ENCODE data around the gene SHCBP1L.

SHCBP1L gene

DNA sequence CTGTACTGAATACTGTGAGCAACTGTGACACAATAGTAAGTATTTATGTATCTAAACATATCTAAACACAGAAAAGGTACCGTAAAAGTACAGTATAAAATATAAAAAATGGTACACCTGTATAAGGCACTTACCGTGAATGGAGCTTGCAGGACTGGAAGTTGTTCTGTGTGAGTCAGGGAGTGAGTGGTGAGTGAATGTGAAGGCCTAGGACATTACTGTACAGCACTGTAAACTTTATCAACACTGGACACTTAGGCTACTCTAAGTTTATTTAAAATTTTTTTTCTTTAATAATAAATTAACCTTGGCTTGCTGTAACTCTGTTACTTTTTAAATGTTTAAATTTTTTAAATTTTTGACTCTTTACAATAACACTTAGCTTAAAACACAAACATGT is 24.5 kb upstream of the SHCBP1L start:
- TF ChIP-seq, protein P1, sequence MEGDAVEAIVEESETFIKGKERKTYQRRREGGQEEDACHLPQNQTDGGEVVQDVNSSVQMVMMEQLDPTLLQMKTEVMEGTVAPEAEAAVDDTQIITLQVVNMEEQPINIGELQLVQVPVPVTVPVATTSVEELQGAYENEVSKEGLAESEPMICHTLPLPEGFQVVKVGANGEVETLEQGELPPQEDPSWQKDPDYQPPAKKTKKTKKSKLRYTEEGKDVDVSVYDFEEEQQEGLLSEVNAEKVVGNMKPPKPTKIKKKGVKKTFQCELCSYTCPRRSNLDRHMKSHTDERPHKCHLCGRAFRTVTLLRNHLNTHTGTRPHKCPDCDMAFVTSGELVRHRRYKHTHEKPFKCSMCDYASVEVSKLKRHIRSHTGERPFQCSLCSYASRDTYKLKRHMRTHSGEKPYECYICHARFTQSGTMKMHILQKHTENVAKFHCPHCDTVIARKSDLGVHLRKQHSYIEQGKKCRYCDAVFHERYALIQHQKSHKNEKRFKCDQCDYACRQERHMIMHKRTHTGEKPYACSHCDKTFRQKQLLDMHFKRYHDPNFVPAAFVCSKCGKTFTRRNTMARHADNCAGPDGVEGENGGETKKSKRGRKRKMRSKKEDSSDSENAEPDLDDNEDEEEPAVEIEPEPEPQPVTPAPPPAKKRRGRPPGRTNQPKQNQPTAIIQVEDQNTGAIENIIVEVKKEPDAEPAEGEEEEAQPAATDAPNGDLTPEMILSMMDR (IDR thresholded peaks at IDR 0.05; ENCODE audit: control extremely low read depth, extremely low read depth, low read depth, missing control alignments) = no peak
- ChIA-PET POLR2A (no interaction called here), CTCF (interaction anchor here (1.1 to 2.2 kb wide), 3 partner anchors 10 to 16 kb away, joined by 3 to 14 read pairs (median 4); no protein-coding TSS in a partner anchor)
- no peak for DNase-seq (ENCODE audit: extremely low spot score)

DNA sequence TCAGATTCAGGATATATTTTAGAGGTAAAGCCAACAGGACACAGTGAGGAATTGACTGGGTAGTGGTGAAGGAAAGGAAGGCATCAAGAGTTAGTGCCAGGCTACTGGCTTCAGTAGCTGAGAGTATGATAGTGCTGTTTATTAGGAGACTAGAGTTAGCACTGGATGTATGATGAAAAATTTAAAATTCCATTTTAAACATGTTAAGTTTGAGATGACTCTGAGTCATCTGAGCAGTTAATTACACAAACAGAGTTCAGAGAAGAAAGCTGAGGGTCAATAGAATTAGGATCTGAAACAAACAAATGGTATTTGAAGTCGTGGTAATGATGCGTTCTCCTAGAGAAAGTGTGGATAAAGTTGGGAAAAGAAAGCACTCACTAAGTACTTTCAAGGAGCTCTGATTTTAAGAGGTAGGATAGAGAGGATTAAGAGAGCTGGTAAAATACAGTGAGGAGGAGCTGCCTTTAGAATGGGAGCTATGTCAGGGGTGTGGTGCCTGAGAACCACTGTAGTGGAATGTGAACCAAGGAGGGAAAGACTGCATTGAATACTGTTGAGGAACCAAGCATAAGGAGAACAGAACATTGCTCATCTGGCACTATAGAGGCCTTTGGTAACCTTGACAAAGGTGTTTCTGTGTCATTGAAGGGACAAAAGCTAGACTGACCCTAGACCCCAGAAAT is 21.7 kb upstream of the SHCBP1L start:
- POLR2A ChIA-PET = no interaction called here
- DNase-seq (ENCODE audit: extremely low spot score) = no peak
- TF ChIP-seq, protein P1 (IDR thresholded peaks at IDR 0.05; ENCODE audit: control extremely low read depth, extremely low read depth, low read depth, missing control alignments) = no peak
- CTCF ChIA-PET = interaction anchor here (1.3 to 3.0 kb wide), 4 partner anchors 10 to 17 kb away, joined by 3 to 16 read pairs (median 8); no protein-coding TSS in a partner anchor

DNA sequence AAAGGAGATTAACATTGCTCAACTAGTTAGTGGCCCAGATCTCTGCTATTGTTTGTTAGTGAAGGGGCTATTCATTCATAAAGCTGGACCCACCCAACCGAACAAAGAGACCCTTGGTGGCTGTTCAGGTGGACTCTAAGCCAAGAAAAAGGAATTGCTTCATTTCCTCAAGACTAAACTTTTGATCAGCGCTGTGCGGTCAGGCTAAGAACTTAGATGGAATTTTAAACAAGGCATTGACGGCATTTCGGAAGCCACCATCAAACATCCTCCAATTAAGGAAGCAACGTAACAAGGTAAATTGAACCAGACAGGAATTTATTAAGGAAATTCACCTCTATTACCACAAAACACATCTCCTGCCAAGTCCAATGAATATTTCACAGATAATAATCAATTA is 19.9 kb upstream of the SHCBP1L start:
- TF ChIP-seq, protein P1 (IDR thresholded peaks at IDR 0.05; ENCODE audit: control extremely low read depth, extremely low read depth, low read depth, missing control alignments) = no peak
- no peak for DNase-seq (ENCODE audit: extremely low spot score)
- POLR2A ChIA-PET = no interaction called here
- CTCF ChIA-PET = no interaction called here

- ChIA-PET CTCF (interaction anchor here (1.7 kb wide), 1 partner anchor 10 kb away, joined by 6 read pairs; no protein-coding TSS in a partner anchor), POLR2A (no interaction called here)
- TF ChIP-seq, protein P1 (IDR thresholded peaks at IDR 0.05; ENCODE audit: control extremely low read depth, extremely low read depth, low read depth, missing control alignments) = no peak
- no peak for DNase-seq (ENCODE audit: extremely low spot score)
Observed at GRCh38 chr1:182972231-182972630, 19.3 kb upstream of the SHCBP1L start.

DNA sequence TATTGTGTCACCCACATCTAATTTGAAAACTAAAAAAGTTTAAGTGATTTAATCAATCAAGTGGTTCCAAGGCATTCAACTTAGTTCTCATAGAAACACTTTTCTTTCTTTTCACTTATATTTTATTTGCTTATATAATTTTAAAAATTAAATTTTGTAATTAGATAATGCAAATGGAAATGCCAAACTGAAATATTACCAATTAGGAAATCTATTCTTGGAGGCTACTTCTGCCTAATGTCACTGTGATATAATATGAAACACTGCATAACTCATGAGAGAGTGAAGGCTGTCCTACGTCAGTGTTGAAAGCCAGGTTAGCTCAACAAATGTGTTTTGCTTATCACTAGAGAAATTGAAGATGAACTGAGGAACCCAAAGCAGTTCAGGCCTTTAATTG is 18.3 kb upstream of the SHCBP1L start:
- POLR2A ChIA-PET = no interaction called here
- TF ChIP-seq, protein P1 (IDR thresholded peaks at IDR 0.05; ENCODE audit: control extremely low read depth, extremely low read depth, low read depth, missing control alignments) = no peak
- CTCF ChIA-PET = interaction anchor here (1.7 kb wide), 1 partner anchor 9 kb away, joined by 6 read pairs; no protein-coding TSS in a partner anchor
- DNase-seq (ENCODE audit: extremely low spot score) = no peak

- no peak for DNase-seq (ENCODE audit: extremely low spot score)
- TF ChIP-seq, protein P1 (IDR thresholded peaks at IDR 0.05; ENCODE audit: control extremely low read depth, extremely low read depth, low read depth, missing control alignments) = no peak
- POLR2A ChIA-PET = no interaction called here
- CTCF ChIA-PET = no interaction called here
Observed at GRCh38 chr1:182968836-182969734, 16.1 kb upstream of the SHCBP1L start.
